Endothelial cell (in vitro differentiated cells): ENCODE results near the gene EFS. TPM values are rescaled to one million over a fixed set of nuclear protein-coding genes. Genes with fewer than 3 reads are reported as not detected.

Source experiments
- DNase-seq: peaks from one replicate; pipeline ENCODE4 v3.0.0; 2021; ENCODE audit warnings: low spot score
- H3K27ac Mint-ChIP-seq: one replicate; pipeline ENCODE4 v1.8.0; 2021; ENCODE audit warnings: mixed read lengths, inconsistent platforms; ENCODE audit not compliant: unreplicated experiment
- H3K27me3 Mint-ChIP-seq: one replicate; pipeline ENCODE4 v1.8.0; 2021; ENCODE audit warnings: mild to moderate bottlenecking, moderate library complexity, mixed read lengths, inconsistent platforms; ENCODE audit not compliant: unreplicated experiment
- H3K36me3 Mint-ChIP-seq: one replicate; pipeline ENCODE4 v1.8.0; 2021; ENCODE audit warnings: mild to moderate bottlenecking, low read depth, mixed read lengths, inconsistent platforms; ENCODE audit not compliant: unreplicated experiment
- H3K4me1 Mint-ChIP-seq: one replicate; pipeline ENCODE4 v1.8.0; 2021; ENCODE audit warnings: mild to moderate bottlenecking, mixed read lengths, inconsistent platforms; ENCODE audit not compliant: unreplicated experiment
- H3K4me3 Mint-ChIP-seq: one replicate; pipeline ENCODE4 v1.8.0; 2021; ENCODE audit warnings: mild to moderate bottlenecking, mixed read lengths, inconsistent platforms; ENCODE audit not compliant: unreplicated experiment
- H3K9me3 Mint-ChIP-seq: one replicate; pipeline ENCODE4 v1.8.0; 2021; ENCODE audit warnings: mixed read lengths, inconsistent platforms; ENCODE audit not compliant: unreplicated experiment
- total RNA-seq: library from RNA; stranded (reverse); fragmentation: NEBNext Ultra II Directional; extraction: Animal tissue kit (Norgen Biotek cat#: 25700); gene quantifications from one replicate; pipeline ENCODE4 v1.2.1, GENCODE V29; 2021; ENCODE audit not compliant: unreplicated experiment
- TF ChIP-seq, protein P1 (sequence below): fragments of 200-600 bp; sonication (generic); IDR thresholded peaks from one replicate; pipeline ENCODE4 v1.5.0; 2021; ENCODE audit warnings: antibody characterized with exemption; ENCODE audit not compliant: unreplicated experiment

Gene EFS
- total RNA-seq, 1 donor from 2014 or later = 17.8 TPM

DNA sequence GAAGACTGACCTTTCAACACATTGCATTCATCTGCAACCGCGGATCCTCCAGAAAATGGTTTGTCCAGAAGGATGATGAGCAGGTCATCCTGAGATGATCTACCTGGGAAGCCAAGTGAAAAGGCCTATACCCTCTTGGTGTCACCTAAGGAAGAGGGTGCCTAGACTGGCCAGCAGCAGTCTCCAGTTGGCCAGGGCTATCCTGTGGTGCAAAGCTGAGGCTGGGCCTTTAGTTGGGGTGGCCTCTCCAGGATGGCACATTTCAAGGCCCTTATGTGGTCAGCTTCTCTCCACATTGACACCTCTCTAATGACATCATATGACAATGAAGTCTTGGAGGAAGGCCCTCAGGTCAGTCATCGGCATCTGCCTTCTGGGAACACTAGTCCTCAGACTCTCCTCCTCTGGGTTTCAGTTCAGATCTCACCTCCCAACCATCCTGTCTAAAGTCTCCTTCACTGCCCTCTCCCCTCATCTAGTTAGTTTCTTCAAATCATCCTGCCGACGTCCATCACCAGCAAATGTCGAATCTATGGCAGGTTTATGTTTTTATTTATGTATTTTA is 9.0 kb downstream of the EFS start:
- Mint-ChIP-seq H3K27me3 (peaks cover 18% of the 10 kb centered on the region), H3K27ac (peak overlapping the region; percentile 77), H3K36me3 (peaks cover 24% of the 10 kb centered on the region), H3K4me1 (peaks cover 31% of the 10 kb centered on the region), H3K9me3 (no peaks in the 10 kb centered on the region), H3K4me3 (peak overlapping the region; percentile 44)
- TF ChIP-seq, protein P1, sequence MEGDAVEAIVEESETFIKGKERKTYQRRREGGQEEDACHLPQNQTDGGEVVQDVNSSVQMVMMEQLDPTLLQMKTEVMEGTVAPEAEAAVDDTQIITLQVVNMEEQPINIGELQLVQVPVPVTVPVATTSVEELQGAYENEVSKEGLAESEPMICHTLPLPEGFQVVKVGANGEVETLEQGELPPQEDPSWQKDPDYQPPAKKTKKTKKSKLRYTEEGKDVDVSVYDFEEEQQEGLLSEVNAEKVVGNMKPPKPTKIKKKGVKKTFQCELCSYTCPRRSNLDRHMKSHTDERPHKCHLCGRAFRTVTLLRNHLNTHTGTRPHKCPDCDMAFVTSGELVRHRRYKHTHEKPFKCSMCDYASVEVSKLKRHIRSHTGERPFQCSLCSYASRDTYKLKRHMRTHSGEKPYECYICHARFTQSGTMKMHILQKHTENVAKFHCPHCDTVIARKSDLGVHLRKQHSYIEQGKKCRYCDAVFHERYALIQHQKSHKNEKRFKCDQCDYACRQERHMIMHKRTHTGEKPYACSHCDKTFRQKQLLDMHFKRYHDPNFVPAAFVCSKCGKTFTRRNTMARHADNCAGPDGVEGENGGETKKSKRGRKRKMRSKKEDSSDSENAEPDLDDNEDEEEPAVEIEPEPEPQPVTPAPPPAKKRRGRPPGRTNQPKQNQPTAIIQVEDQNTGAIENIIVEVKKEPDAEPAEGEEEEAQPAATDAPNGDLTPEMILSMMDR = no peak
- no peak for DNase-seq

- Mint-ChIP-seq H3K27me3 (peaks cover 20% of the 10 kb centered on the region), H3K9me3 (no peaks in the 10 kb centered on the region), H3K27ac (no peak overlapping the region), H3K36me3 (peaks cover 30% of the 10 kb centered on the region), H3K4me3 (no peak overlapping the region), H3K4me1 (peaks cover 30% of the 10 kb centered on the region)
- TF ChIP-seq, protein P1 = no peak
- no peak for DNase-seq
Measured at GRCh38 chr14:23354990-23355389, 10.0 kb downstream of the EFS start.

DNA sequence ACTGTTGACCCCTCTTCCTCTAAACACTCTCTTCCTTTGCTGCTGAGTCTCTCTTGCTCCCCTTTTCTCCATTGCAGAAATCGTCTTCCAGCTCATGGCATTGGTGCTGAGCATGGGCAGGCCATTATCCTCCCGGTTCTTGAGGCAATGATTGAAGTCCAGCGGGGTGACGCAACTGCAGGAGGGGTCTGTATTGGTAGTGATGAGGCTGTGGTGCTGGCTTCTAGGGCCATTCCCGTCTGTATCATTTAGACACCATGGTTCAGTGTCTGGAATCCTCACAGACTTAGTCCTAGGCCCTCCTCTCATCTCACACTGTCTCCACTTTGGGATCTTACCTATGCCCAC is 11.6 kb downstream of the EFS start:
- DNase-seq = no peak
- TF ChIP-seq, protein P1 = no peak
- peaks cover 37% of the 10 kb centered on the region for H3K36me3 Mint-ChIP-seq

GRCh38 chr14:23352506-23353432 is 12.2 kb downstream of the EFS start, which contains the start of gene SLC22A17:
Gene SLC22A17 (minus strand): TSS chr14:23352887.
- peak within 1 kb of the TSS; percentile 72 for H3K27ac Mint-ChIP-seq
- peaks cover 21% of the 10 kb centered on the region for H3K4me1 Mint-ChIP-seq
- no peaks in the 10 kb centered on the region for H3K9me3 Mint-ChIP-seq
- DNase-seq = peak; percentile 68
- peaks cover 21% of the 10 kb centered on the region for H3K27me3 Mint-ChIP-seq
- TF ChIP-seq, protein P1 = no peak
- H3K36me3 Mint-ChIP-seq = peaks cover 37% of the 10 kb centered on the region
- peak within 1 kb of the TSS; percentile 88 for H3K4me3 Mint-ChIP-seq

More for the DNA sequence above, 11.6 kb downstream of the EFS start:
- peaks cover 20% of the 10 kb centered on the region for H3K27me3 Mint-ChIP-seq
- H3K27ac Mint-ChIP-seq = no peak overlapping the region
- no peaks in the 10 kb centered on the region for H3K9me3 Mint-ChIP-seq
- peak overlapping the region; percentile 88 for H3K4me3 Mint-ChIP-seq
- H3K4me1 Mint-ChIP-seq = peaks cover 25% of the 10 kb centered on the region
